GM13976 (cell line): Measurements from ENCODE around the gene OR13H1.
"Not testable (repeated sequence)": the region's sequence is repeated elsewhere in the genome, so short reads cannot be mapped to it uniquely, and the experiment has no call there.

Source experiments
- DNase-seq: peaks from one replicate; pipeline ENCODE4 v3.0.0; 2012; ENCODE audit warnings: low spot score
- in situ Hi-C: fragments of 300-500 bp; cut with MboI; formaldehyde crosslinking; loops from one replicate; pipeline ENCODE4 v1.12.0; 2022; ENCODE audit warnings: low sequenced_read_pairs, mixed read lengths, inconsistent platforms; ENCODE audit not compliant: unreplicated experiment
- TF ChIP-seq, protein P1 (sequence below): IDR thresholded peaks from 2 replicates; pipeline ENCODE4 v1.5.1; 2012; ENCODE audit warnings: borderline replicate concordance, mild to moderate bottlenecking; ENCODE audit not compliant: insufficient read depth; ENCODE audit errors: extremely low read depth, missing control alignments, control extremely low read depth

The OR13H1 gene

DNA sequence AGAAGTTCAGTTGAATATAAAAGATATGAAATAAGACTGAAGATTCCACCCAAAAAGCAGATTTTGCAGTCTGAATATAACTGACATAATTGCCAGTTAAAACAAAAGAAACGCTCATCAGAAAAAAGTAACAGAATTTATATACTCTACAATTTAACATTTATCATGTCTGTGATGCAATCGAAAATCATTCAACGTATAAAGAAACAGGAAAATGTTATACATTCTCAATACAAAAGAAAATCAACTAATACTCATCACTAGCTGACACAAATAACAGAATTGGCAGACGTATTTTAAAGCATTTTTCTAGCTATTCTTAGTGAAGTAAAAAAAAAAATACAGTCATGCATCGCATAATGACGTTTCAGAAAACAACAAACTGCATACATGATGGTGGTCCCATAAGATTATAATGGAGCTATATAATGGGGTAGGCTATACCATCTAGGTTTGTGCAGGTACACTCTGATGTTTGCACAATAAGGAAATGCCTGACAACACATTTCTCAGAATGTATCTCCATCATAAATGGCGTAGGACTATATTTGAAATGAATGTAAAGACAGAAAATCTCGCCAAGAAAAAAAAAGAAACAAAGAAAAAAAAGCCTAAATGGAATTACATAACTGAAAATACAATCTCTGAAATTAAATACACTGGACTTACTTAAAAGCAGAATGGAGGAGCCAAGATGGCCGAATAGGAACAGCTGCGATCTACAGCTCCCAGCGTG lies 34.3 kb downstream of the OR13H1 start:
- in situ Hi-C loops, result no loop called here
- no peak for DNase-seq
- TF ChIP-seq, protein P1, sequence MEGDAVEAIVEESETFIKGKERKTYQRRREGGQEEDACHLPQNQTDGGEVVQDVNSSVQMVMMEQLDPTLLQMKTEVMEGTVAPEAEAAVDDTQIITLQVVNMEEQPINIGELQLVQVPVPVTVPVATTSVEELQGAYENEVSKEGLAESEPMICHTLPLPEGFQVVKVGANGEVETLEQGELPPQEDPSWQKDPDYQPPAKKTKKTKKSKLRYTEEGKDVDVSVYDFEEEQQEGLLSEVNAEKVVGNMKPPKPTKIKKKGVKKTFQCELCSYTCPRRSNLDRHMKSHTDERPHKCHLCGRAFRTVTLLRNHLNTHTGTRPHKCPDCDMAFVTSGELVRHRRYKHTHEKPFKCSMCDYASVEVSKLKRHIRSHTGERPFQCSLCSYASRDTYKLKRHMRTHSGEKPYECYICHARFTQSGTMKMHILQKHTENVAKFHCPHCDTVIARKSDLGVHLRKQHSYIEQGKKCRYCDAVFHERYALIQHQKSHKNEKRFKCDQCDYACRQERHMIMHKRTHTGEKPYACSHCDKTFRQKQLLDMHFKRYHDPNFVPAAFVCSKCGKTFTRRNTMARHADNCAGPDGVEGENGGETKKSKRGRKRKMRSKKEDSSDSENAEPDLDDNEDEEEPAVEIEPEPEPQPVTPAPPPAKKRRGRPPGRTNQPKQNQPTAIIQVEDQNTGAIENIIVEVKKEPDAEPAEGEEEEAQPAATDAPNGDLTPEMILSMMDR, result no peak

DNA sequence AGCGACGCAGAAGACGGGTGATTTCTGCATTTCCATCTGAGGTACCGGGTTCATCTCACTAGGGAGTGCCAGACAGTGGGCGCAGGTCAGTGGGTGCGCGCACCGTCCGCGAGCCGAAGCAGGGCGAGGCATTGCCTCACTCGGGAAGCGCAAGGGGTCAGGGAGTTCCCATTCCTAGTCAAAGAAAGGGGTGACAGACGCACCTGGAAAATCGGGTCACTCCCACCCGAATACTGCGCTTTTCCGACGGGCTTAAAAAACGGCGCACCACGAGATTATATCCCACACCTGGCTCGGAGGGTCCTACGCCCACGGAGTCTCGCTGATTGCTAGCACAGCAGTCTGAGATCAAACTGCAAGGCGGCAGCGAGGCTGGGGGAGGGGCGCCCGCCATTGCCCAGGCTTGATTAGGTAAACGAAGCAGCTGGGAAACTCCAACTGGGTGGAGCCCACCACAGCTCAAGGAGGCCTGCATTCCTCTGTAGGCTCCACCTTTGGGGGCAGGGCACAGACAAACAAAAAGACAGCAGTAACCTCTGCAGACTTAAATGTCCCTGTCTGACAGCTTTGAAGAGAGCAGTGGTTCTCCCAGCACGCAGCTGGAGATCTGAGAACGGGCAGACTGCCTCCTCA lies 35.0 kb downstream of the OR13H1 start:
- DNase-seq, in situ Hi-C loops: not testable (repeated sequence)

DNA sequence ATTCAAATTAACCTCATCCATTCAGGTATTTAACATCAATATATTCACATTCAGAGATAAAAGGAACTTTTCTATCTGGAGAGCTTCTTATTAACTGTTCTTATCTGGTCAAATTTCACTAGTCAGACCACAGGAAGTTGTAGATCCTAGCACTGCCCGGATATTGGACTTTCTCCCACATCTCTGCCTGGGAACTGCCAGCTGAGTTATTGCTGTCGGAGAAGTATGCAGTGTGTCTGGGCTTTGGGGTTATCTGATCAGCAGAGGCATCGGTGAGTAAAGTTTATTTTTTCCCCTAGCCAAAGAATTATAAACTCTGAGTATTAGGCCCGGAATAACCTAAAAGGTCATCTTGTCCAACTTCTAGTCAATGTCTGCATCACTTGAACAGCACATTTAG lies 45.1 kb downstream of the OR13H1 start:
- TF ChIP-seq, protein P1, result no peak
- DNase-seq, result no peak
- in situ Hi-C loops, result no loop called here
